Measurements from ENCODE around the gene AUNIP.

The AUNIP gene

GRCh38 chr1:25787760-25788166 is 71.5 kb downstream of the AUNIP start:
- no peak for DNase-seq

GRCh38 chr1:25786887-25787759 is 72.1 kb downstream of the AUNIP start:
- DNase-seq: no peak

GRCh38 chr1:25785333-25786067 is 73.8 kb downstream of the AUNIP start:
- no peak for DNase-seq

GRCh38 chr1:25784575-25785051 is 74.6 kb downstream of the AUNIP start:
- no peak for DNase-seq

Measured in stimulated activated CD8-positive, alpha-beta memory T cell treated with anti-CD3 and anti-CD28 coated beads, Interleukin-4, amount 100 ng/mL, for 48 hours (primary cell).